SH-SY5Y (cell line): ENCODE results near the gene CYB5B.

Experiments
- GATA2 ChIP-seq: IDR thresholded peaks from 2 replicates; pipeline ENCODE4 v1.6.1; 2011; ENCODE audit warnings: mild to moderate bottlenecking, low read depth, low read length
- GATA3 ChIP-seq: IDR thresholded peaks from 2 replicates; pipeline ENCODE4 v1.6.1; 2011; ENCODE audit warnings: low read depth, mild to moderate bottlenecking, low read length, moderate library complexity

Gene CYB5B

DNA sequence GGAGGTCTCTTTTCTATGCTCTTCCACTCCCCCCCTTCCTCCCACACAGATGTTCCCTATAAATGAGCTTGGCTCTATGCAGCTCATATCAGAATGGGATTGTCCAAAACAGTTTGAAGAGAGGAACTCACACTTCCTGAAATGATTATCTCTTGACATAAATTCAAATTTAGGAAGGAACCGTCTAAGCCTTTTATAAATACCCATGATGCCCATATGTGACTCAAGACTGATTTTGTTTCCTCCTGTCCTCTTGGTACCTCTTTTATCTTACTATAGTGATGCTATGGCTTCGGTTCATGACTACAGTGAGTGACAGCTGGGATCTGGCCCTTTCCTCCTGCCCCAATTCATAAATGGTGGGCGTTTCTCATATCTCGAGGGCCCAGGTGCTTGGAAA is 22.0 kb upstream of the CYB5B start:
- TF ChIP-seq GATA3 (no peak), GATA2 (no peak)

DNA sequence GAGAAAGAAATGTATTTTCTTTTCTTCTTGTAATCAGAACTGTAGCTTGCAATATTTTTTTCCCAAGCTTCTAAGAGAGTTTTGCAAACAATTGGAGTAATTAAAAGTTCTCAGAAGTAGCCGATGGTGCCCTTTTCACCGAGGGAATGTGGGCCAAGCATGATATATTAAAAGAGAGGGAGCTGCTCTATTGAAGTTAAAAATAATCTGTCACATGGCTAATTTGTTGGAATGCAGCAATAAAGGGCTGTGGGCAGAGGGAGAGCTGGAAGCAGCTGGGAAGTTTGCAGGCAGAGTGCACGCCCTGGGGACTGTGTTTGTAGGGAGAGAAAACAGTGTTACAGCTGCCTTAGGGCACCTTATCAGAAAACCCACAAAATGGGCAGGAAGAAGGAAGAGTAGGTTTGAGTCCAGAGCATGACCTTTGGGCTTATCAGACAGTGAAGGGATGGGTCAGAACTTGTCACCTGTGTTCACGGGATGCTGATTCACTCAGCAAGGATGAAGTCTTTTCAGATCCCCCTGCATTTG is 20.1 kb upstream of the CYB5B start:
- TF ChIP-seq GATA2 = no peak
- TF ChIP-seq GATA3 = no peak

DNA sequence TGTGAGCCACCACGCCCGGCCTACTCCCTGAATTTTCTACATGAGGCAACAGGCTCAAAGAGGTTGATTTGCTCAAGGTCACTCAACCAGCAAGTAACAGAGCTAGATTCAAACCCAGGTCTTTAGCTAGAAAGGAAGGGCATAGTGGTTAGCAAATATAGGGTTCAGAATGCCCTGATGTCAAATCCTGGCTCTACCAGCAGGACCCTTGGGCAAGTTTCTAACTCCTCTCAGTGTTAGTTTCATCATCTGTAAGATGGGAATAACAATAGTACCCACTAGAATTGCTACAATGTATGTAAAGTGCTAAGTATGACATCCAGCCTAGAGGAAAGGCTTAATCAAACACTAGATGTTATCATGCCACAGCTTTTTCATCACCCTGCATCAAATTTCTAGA is 19.1 kb upstream of the CYB5B start:
- TF ChIP-seq GATA2 (no peak), GATA3 (no peak)

DNA sequence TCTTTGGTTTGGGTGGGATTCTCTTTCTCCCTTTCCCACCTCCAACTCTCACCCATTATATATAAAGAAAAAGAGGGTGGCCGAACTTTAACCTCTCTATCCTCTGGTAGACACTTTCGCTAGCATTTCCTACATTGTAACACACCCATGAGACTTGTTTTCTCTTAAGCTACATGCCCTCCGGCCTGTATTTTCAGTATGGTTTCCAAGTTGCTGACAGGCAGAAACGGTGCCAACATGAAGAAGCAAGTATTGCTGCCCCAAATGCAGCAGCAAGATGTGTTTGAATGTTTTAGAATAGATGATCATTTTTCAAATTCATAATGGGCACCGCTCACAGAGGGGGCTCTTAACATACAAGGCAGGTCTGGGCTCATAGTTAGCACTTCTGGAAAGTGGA is 18.7 kb upstream of the CYB5B start:
- TF ChIP-seq GATA3 (no peak), GATA2 (no peak)

DNA sequence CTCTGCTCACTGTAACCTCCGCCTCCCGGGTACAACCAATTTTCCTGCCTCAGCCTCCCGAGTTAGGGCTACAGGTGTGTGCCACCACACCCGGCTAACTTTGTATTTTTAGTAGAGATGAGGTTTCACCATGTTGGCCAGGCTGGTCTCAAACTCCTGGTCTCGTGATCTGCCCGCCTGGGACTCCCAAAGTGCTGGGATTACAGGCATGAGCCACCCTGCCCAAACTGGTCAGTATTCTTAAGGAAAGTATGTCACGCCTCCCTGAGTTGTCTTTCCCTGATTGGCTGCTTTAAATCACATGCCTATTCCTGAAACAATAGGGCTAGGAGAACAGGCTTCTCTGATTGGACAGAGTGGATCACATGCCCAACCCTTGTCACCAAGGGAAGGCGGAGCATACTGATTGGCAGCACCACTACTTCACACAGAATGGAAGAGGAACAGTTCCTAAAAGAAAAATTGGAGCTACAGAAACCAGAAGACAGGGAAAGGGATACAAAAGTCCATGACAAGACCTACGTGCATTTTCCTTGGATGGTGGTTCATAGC is 17.6 kb upstream of the CYB5B start:
- TF ChIP-seq GATA2 (no peak), GATA3 (no peak)

DNA sequence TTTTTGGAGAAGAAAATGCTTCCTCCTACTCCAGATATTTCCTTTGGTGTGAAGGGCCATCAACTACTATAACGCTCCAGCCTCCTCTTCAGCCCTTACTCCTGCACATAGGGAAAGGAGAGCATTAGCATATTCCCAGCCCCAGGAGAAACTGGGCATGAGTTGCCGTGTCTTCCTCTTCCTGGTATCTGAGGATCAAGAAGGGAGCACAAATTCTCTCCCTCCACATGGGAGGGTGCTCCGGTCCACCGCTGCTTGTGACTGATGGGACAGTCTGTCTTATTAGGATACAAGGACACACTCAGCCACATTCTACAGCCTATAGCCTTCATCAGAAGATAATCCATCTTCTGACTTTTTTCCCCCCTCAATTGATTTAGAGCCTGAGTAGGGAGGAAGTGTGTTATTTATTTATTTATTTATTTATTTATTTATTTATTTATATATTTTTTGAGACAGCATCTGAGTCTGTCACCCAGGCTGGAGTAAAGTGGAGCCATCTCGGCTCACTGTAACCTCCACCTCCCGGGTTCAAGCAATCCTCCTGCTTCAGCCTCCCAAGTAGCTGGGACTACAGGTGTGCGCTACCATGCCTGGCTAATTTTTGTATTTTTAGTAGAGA is 16.6 kb upstream of the CYB5B start:
- TF ChIP-seq GATA3 = no peak
- no peak for TF ChIP-seq GATA2

DNA sequence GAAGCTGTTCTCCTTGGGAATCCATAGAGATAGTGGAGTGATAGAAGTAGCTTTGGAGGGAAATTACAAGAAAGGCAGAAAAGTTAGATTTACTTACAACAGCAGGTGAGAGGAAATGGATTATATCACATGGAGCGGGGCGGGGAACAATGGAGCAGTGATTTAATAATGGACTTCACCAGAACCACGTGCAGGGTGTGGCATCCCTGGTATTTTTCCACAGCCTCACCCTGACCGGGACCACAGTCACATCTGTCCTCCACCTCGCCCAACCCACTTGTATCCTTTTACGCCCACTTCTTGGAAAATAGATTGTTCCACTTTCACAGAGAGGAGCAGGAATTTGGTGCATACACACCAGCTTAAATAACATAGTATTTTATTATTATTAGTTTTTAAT is 15.9 kb upstream of the CYB5B start:
- TF ChIP-seq GATA2 (no peak), GATA3 (no peak)

DNA sequence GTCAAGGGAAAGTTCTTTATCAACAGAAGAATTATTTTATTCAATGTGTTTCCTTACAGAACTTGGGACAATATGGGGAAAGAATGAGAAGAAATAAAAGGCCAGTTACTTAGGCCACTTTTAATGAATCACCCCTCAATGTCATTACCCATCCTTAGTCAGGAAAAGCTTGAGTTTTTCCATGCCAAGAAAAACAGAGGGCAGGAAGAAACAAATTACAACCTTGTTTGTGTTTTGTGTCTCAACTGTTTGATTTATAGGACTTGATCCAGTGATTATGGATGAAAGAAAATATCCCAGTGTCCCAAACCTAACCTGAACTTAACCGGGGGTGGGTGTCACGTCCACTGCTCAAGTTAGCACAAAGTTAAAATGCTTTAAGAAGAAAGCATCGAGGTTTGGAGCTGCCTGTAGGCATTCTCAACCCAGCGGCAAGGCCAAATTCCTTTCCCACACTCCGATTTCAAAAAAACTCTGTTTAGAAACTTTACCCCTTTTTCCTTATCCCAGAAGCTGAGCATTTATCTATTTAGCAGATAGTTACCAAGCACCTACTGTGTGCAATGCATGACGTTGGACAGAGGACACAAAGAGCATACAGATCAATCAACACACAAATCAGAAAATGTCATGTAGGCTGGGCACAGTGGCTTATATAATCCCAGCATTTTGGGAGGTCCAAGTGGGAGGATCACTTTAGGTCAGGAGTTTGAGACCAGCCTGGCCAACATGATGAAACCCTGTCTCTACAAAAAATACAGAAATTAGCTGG is 14.0 kb upstream of the CYB5B start:
- TF ChIP-seq GATA3 (no peak), GATA2 (no peak)

DNA sequence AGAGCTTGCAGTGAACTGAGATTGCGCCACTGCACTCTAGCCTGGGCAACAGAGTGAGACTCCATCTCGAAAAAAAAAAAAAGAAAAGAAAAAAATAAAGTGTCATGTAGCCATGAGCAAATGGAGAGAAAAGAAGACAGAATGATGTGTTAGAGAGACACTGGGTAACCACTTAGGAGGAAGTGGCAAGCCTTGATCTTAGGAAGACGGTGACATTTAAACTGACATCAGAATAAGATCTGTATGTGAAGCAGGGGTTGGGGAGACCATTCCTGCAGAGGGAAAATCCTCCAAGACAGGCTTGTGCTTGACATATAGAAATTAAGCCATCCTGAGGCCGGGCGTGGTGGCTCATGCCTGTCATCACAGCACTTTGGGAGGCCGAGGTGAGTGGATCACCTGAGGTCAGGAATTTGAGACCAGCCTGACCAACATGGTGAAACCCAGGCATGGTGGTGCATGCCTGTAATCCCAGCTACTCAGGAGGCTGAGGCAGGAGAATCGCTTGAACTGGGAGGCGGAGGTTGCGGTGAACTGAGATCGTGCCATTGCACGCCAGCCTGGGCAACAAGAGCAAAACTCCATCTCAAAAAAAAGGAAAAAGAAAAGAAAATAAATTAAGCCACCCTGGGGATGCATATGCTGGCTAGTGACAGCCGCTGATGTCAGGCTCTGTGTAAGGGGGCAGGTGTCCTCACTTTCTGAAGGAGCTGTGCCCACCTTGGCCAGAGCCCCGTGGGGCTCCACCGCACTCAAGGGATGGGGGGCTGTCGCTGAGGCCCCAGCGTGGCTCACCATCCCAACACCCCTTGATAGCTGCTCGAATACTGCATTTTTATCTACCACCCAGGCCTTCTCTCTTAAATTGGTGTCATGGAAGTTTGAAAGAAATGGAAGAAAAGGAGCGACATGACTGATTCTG is 13.1 kb upstream of the CYB5B start:
- TF ChIP-seq GATA2 (no peak), GATA3 (no peak)

DNA sequence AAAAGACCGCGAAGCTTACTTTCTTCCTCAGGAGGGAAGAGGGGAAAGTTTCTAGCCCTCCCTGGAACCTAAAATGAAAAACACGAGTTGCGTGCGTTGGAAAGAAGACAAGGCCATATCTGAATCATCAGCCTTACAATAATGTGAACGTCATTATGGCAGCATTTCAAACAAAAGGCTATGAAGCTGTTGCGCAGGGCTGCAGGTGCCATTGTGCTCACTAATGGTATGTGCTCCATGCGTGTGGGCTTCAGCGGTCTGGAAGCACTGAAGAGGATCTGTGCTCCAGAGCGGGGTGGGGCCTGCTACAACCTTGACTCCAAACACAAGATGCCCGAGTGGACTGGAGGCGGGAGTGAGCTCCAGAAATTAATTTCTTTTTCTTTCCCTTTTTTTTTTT is 12.1 kb upstream of the CYB5B start:
- TF ChIP-seq GATA2 (no peak), GATA3 (no peak)

DNA sequence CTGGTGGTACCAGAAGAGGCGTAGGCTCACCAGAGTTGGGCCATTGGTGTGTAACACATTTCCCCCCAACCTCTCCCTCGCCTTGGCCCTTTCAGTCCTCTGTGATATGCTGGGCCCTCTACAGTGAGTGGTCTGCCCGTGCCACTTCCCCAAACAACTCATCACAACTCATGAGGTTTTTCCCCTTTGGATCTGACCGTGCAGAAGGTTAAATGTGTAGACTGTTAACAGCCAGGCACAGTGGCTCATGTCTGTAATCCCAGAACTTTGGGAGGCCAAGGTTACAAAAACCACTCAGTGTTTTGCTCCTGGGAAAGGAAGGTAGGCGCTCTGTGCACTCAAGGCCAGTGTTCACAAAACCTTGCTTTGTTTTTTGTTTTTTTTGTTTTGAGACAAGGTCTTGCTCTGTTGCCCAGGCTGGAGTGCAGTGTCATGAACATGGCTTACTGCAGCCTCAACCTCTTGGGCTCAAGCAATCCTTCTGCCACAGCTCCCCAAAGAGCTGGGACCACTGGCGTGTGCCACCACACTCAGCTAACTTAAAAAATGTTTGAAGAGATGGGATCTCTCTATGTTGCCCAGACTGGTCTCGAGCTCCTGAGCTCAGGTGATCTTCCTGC is 11.3 kb upstream of the CYB5B start:
- TF ChIP-seq GATA3 = no peak
- TF ChIP-seq GATA2 = no peak

DNA sequence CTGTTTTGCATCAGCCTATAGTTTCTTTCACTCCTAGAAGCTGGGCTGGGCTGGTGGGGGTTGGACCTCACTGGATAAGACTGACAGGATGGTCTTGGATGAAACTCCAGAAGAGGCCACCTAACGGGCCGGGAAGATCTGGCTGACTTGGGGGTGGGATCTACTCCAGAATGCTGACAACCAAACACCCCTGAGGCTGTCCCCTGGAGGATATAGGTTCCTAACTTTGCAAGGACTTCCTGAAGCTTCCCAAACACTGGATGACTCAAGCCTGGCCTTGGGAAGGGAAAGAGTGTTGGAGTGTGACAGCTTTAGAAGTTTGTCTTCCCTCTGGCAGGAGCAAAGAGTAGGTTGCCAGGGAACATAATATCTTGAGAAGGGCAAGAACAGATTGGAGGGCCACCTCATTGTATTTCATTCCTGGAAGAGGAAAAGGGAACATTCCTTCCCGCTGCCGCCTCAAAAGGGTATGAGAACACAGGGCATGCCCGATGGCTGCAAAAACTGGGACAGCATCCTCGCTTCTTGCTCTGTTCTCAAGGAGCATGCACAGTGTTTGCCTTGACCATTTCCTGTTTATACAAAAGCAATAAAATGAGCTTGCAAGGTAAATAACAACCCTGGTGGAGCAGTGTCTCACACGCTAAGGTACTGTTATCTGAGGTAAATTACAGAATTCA is 6.8 kb upstream of the CYB5B start:
- TF ChIP-seq GATA3 (no peak), GATA2 (no peak)

DNA sequence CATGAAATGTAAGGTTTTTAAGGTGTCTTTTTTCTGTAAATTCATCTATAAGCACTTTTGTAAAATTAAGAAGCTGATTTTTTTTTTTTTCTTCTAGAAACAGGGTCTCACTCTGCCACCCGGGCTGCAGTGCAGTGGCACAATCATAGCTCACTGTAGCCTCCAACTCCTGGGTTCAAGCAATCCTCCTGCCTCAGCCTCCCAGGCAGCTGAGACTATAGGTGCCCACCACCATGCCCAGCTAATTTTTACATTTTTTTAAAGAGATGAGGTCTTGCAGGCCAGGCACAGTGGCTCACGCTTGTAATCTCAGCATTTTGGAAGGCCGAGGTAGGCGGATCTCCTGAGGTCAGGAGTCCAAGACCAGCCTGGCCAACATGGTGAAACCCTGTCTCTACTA is 4.5 kb upstream of the CYB5B start:
- TF ChIP-seq GATA3 (no peak), GATA2 (no peak)
